Smooth muscle cell of the brain vasculature (primary cell): ENCODE results near the gene GNG2.
"Not testable (repeated sequence)": the region's sequence is repeated elsewhere in the genome, so short reads cannot be mapped to it uniquely, and the experiment has no call there.

Experiments used
- DNase-seq: peaks from one replicate; pipeline ENCODE4 v3.0.0-alpha.2; 2012; ENCODE audit warnings: low read depth, low spot score

Gene GNG2

DNA sequence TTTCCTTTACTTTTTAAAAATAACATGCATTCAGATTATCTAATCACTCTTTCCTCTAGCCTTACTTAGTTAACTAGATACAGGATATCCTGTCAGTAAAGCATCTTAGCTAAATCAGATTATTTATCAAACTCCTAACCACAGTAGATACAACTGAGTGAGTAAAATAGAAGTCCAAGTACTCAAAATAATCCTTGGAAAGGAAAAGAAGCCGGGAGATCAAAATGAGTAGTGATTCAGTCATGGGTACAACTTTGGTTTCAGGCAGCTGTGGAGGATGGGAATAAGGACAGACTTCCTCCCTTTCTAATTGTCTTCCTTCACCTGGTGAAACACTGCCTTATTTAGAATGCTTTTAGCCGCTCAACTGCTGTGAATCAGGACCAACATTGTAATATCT is 29.4 kb downstream of the GNG2 start:
- DNase-seq = no peak

DNA sequence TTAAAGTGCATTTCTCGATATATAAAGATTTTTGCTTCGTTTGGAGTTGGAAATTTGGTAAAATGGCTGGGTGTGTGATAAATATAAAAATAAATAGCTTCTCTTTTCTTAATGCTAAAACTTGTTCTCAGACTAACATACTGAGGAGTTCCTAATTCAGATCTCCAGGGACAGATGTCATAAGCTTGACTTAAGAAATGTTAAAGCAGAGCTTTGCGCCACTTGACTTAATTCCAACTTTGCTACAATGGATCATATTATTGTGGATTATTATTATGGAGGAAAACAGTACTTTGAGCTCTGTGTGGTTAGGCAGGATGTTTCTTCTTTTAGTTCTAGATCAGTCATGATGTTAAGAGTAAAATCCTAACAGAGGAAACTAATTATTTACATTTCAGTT is 33.8 kb downstream of the GNG2 start:
- no peak for DNase-seq

DNA sequence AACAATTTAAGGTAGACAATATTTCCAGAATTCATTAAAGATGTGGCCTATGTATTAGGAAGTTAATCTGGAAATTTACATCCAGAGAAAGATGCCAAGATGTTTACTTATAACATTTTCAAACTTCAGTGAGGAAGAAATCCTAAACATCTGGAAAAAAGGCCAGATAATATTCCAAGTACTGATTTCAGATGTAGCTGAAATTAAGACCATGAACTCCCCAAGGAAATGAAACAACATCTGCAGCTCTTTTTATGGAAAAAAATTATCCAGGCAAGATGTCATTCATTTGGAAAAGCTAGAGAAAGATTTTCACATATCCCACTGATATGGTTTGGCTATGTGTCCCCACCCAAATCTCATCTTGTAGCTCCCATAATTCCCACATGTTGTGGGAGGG is 35.0 kb downstream of the GNG2 start:
- DNase-seq = no peak

DNA sequence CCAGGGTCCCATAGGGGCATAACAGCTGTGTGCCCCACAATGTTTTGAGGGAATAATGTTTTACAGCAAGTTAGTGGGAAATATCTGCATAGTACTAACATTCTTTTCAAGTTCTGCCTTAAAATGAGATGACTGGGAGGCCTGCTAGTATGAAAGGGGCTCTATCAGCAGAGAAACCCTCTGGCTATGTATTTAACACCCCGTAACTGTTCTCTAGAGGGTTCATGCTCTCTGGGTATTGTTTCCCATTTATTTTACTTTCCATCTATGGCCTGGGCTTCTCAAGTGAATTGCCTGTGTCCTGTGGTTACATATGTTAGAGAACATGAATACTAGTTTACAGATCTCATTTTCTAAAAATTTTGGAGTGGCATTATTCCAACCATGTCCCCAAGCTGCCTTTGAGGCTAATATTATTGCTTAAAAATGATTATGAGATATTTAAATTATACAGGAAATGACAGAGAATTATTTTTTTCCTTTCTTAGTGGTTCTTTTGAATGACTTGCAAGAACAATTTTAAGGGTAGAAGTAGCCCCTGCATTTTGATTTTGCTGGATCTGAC is 37.5 kb downstream of the GNG2 start:
- DNase-seq = no peak

DNA sequence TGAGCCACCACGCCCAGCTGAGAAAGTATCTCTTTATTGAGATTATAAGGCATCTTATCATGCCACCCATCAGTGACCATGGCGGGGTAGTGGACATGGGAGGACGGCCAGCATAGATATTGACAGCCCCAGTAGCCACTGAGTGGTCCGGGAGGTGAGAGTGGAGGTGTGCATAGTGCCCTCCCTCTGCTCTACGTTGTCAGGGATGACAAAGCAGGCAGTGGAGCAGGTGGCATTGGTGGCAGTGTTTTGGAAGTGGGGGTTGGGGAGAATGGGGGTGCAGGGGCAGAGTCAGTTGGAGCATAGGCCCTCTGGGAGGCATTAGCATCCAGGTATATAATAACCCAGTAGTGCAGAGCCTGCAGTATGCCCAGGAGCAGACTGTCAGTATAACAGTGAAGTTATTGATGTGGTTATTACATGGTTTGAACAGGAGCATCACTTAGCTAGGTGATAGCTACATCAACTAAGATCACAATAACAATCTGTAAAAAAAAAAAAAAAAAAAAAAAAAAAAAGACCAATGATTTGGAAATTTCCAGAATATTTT is 41.1 kb downstream of the GNG2 start:
- no peak for DNase-seq

DNA sequence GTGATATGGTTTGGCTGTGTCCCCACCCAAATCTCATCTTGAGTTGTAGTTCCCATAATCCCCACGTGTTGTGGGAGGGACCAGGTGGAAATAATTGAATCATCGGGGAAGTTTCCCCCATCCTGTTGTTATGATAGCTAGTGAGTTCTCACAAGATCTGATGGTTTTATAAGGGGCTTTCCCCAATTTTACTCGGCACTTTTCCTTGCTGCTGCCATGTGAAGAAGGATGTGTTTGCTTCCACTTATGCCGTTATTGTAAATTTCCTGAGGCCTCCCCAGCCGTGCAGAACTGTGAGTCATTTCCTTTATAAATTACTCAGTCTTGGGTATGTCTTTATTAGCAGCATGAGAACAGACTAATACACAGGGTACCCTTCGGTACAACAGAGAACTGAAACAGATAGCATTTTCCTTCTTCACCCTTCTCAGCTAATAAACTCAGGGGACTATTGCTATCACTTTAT is 45.3 kb downstream of the GNG2 start:
- not testable (repeated sequence) for DNase-seq

DNA sequence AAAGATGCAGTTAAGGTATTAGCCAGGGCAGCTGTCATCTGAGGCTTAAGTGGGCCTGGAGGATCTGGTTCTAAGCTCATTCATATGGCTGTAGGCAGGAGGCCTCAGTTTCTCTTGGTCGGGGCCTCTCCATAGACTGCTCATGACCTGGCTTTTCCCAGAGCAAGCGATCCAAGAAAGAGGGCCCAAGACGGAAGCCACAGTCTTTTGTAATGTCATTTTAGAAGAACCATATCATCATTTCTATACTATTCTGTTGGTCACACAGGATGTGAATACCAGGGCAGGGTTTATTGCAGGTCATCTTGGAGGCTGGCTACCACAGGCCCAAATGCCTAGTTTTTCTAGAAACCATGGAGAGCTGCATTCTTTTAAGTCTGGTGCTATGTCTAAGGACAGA is 47.7 kb downstream of the GNG2 start:
- no peak for DNase-seq

DNA sequence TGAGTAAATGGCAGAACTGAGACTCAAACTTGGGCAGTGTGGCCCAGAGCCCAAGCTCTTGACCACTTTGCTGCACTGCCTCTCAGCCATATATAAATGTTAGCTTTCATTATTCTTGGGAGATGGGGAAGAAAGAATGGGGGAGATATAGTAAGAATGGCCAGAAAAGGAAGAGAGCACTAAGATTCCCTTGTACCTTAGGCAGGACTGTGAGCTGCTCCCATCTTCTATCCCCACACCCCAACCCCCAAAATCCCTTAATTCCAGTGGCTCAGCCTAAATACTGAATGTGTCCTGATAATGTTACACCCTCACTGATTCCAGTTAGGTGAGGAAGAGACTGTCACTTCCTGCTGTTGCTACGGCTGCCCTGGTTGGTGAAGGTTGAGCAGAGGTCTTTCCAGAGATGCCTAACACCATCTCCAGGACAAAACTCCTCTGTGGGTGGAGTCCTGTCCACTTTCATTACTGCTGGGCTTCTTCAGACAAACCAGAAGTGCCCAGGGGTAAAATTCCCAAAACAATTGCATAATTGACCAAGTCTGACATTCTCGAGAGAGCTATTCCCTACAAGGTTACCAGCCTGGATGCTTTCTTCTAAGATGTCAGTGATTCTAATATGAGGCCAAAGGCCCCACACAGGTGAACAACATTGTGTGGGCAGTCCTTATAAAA is 51.8 kb downstream of the GNG2 start:
- no peak for DNase-seq

DNA sequence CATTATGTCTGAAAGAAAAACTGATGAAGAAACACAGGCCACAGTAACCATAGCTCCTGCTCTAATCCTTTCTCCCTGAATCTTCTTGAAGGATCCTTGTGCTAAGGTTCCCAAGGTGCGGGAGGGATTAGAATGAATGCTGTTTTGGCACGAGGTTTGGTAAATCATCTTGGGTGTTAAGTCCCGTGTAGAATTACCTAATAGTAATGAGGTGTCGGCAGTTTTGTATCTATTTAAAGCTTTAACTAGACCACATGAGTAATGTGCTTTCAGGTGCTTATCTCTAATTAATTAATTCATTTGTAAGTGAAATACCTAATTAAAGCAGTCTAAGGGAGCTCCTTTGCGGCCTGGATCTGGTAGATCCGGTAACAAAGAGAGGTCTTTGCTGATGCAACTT is 53.9 kb downstream of the GNG2 start:
- DNase-seq = no peak

DNA sequence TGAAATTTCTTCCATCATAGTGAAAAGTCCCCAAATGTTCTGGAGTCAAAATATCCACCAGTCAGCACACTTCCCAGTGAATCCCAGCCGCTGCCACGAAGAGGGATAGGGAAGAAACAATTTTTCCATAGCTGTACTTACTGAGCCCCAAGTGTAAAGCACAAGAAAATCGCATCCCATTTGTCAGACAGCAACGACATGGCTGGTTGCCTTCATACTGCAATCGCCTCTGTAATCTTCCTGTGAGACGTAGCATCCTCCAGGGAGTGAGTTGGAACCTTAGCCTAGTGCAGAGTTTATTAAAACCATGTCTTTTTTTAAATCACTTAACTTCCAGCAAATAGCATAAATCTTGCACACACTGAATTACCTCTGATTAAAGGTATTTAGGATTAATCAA is 56.8 kb downstream of the GNG2 start:
- no peak for DNase-seq

DNA sequence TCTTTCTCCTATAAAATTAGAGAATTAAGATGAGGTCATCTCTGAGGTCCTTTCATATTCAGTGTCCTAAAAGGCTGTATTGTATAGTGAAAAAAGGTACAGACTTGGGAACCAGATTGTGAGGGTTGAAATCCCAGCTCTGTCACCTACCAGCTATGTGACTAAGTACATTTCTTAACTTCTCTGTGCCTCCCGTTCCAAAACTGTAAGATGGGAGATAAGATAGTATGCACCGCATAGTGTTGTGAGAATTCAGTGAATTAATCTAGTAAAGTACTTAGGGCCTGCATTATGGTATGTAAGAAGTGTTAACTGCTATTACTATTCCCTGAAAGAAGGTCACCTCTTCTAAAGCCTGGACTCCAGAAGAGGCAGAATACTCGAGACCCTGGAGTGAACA is 60.6 kb downstream of the GNG2 start:
- no peak for DNase-seq

DNA sequence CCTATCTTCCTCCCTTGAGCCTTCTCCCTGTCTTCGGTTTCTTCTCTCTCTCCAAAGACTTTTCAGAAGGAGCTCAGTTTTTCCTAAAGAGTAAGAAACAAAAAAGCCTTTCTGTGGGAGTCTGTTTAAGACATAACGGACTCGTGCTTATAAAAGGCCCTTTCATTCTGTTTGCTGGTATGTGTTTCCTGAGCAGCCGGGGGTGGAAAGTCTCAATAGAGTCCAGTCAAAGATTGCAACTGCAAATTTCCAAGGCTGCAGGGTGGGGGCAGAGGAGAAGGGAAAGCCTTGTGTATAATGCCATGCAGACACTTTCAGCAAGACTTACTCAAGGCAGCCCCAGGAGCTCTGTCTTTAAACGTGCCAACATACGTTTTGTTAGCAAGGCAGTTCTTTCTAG is 62.2 kb downstream of the GNG2 start:
- DNase-seq = no peak

DNA sequence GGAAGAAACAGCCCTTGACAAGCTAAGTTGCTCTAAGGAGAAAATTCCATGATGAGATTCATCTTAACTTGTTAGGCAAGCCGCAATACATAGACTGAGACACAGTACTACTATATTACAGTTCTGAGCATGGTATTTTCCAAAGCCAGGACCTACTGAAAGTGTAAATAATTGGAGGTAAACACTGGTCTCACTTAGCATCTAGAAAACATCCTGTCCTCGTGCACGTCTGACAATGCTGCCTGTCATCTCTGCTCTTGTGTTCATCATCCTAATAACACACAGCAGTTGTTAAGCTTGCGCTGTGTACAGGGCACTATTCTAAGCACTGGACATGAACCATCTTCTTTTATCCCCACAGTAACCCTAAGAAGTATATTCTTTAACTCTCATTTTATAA is 64.2 kb downstream of the GNG2 start:
- DNase-seq = no peak

DNA sequence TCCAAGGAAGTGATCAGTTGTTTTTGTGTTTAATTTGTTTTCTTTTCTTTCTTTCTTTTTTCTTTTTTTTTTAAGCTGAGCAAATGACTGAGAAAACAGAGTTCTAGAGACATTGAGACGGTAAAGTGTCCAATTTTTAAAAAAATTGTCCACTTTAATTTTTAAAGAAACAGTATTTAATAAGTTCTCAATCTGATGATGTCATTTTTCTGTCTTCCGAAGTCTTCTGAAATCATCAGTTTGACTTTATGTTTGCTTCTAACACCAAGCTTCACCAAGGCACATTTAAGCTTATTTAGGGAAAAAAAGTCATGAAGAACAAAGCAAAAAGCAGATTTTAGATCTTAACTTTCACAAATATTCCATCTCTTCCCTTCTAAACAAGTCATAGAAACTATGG is 65.6 kb downstream of the GNG2 start:
- no peak for DNase-seq

DNA sequence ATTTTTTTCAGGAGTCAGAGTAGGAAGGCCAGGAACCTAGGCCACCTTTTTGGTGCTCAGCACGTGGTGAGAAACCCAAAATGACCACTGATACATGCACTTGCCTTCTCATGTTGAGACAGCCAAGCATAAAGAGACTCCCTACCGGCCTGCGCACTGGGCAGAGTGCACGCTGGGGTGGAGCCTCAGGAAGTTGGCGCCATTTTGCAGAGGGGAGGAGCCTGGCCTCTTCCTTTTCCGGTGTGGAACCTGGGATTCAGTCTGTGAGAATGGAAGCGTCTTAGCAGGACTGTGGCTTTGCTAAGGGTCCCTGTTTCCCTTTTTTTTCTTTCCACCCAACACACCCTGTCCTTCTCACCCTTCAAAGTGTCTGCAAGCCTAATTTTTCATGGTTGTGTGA is 66.0 kb downstream of the GNG2 start:
- DNase-seq = no peak

DNA sequence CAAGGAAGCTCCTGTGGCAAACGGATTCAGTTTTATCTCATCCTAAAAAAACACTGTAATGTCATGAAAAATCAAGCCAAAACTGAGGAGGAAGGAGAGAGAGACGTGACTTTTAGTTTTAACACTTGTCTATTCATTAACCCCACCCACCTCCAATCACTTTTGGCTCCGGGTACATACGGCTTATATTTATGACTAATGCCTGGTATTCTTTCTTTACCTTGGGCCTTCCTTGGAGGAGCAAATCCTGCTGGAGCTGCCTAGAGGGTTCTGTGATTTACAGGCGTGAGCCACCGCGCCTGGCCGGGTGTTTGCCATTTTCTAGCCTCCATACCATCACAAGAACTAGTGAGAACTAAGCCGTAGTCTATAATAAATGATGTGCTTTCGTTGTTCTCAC is 68.2 kb downstream of the GNG2 start:
- DNase-seq = no peak

DNA sequence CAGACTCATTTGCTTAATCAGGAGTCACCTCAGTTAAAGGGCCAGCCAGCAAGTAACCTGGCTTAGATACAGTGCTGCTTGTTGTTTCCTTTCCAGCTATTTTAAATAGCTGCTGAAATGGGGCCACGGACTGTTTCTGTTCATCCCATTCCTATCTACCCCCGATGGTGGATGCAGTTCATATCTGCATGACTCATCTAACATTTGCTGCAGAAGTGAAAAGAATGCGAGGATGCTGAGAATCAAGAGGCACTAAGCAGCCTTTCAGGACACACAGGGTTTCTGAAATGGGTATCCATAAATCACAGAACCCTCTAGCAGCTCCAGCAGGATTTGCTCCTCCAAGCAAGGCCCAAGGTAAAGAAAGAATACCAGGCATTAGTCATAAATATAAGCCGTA is 68.8 kb downstream of the GNG2 start:
- no peak for DNase-seq

DNA sequence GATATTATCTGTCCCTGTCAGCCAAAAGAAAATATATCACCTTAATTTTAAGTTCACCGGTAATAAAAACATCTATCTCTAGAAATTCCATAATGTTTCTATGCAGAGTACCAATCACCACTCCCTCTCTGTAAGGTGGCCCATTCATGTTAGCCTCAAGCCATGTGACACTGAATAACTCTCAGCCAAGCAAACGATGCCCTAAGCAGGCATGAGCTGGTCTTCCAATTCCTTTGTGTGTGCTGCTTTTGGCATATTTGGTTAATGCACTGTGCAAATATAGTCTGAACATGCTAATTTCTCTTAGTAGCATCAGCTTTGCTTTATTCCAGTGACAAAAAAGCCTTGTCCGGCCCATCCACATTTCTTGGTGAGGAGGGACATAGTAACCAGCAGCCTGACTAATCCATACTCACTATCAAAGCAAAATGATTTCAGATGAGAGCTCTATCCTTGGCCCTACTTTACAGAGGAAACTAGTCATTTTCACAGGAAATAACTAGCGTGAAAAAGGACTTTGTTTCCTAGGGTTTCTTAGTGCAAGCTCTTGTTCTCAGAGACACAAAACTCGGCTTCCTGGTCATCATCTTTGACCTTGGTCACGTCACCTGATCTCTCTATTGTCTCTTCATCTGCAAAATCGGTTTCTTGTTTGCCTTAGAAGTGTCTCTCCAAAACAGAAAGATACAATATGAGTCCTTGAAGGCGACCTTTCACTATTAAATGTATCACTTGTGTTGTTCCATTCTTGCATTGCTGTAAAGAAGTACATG is 69.7 kb downstream of the GNG2 start:
- no peak for DNase-seq

DNA sequence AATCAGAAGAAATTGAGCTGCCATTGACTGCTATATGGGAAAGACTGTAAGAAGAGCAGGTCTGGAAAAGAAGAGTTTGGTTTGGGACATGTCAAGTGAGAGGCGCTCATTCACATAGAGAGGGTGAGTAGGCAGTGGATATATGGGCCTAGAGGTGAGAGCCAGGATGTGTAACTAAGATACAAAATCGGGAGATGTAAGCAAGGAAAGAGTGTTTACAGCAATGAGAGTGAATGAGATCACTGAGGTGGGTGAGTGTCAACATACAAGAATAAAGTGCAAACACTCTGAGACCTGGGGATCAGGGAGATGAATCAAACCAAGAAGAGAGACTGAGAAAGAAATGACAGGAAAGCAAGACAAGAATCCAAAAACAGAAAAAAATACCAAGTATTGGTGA is 70.9 kb downstream of the GNG2 start:
- no peak for DNase-seq

DNA sequence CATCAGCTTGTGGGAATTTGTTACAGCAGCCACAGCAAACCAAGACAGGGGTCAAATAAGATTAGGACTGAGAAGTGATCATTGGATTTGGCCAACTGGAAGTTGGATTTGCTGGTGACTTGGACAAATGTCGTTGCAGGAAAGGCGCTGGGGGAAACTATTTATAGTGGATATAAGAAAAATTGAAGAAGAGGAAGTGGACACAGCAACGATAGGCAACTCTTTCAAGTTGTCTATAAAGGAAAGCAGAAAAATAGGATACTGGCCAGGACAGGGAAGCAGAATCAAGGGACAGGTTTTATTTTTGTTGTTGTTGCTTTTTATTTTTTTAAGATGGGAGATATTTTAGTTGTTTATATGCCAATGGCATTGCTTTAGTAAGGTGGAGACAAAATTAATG is 72.8 kb downstream of the GNG2 start:
- no peak for DNase-seq

DNA sequence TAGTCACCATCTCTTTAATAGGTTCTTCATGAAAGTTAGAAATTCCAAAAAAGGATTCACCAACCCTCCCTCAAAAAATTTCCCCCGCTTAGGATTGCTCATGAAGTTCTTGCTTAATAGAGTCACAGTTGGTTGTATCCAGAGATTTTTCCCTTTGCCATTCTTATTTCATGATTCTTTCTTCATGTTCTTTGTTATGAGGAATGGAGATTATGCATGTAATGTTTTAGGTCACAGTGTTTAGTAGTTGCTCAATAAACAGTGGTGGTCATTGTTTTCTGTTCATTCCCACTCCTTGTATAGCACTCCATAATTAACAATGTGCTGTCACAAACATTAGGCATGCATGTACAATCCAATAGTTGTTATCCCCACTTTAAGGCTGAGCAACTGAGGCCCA is 77.7 kb downstream of the GNG2 start:
- DNase-seq = no peak

DNA sequence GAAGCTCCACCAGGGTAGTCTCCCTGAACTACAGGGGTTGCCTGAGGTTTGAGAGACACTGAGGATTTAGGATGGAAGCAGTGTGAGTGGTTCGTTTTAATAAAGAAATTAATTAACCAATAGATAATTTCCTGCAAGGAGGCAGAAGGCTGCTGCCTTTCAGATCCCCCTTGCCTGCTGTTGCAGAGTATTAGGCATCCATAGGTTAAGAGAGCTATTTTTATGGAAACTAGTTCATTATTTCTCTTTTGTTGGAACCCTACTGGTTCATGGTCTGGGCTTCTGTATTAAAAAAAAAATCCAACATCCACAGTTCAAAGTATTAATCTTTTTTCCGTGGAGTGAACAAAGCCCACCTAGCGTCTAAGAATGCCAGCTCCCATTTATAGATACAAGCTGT is 78.4 kb downstream of the GNG2 start:
- DNase-seq = no peak

DNA sequence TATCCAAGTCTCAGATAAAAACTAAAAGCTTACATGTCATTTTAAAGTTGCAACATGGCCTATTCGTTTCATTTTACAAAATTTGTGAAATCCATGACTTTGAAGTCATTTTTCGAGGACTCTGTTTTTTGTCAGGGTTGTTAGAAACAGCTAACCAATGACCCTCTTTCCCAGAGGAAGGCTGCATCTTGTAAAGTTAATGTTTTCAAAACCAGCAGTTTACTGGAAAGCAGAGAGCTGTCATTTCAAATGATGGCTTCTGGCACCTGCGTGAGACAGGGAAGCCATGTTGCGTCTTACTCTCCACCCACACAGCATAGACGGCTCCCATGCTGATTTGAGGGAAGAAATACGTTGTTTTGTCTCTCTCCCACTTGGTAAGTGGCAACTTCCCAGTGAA is 78.8 kb downstream of the GNG2 start:
- no peak for DNase-seq
